Measurements from ENCODE around the gene CLASP2. TPM values are rescaled to one million over a fixed set of nuclear protein-coding genes. Genes with fewer than 3 reads are reported as not detected.

CLASP2 gene
- total RNA-seq, 1 experiment from 2014 or later: 36.5 TPM

GRCh38 chr3:33547101-33547500, 171.0 kb downstream of the CLASP2 start:
- DNase-seq: no peak

DNA sequence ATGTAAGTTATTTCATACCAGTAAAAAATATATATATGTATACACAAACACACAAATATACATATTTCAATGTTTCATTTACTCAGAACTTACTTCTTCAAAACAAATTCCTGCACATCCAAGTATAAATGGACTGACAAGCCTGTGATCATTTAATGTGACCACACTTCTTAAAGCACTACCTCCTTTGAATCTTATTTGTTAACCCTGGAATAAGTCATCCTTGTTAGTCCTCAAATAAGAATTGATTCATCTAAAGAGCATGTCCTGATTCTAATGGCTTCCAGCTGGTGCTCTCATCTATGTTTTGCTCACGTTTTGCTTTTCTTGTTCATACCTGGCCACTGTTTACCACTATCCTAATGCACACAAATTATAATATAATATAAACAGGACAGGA, 173.9 kb downstream of the CLASP2 start:
- no peaks in the 10 kb centered on the region for H3K27me3 ChIP-seq (ENCODE audit: insufficient read depth, low read depth)
- no peaks in the 10 kb centered on the region for H3K9me2 ChIP-seq (ENCODE audit: insufficient read depth)
- DNase-seq: no peak
- H3K4me3 ChIP-seq: no peak overlapping the region
- H3K4me1 ChIP-seq (replicated peaks; ENCODE audit: insufficient read depth): no peaks in the 10 kb centered on the region
- intact Hi-C loops (cut with micrococcal nuclease; ENCODE audit: unreplicated experiment): no loop called here
- TF ChIP-seq, protein P1, sequence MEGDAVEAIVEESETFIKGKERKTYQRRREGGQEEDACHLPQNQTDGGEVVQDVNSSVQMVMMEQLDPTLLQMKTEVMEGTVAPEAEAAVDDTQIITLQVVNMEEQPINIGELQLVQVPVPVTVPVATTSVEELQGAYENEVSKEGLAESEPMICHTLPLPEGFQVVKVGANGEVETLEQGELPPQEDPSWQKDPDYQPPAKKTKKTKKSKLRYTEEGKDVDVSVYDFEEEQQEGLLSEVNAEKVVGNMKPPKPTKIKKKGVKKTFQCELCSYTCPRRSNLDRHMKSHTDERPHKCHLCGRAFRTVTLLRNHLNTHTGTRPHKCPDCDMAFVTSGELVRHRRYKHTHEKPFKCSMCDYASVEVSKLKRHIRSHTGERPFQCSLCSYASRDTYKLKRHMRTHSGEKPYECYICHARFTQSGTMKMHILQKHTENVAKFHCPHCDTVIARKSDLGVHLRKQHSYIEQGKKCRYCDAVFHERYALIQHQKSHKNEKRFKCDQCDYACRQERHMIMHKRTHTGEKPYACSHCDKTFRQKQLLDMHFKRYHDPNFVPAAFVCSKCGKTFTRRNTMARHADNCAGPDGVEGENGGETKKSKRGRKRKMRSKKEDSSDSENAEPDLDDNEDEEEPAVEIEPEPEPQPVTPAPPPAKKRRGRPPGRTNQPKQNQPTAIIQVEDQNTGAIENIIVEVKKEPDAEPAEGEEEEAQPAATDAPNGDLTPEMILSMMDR (conservative IDR thresholded peaks at IDR 0.05): no peak
- TF ChIP-seq EZH2 (IDR thresholded peaks at IDR 0.05; ENCODE audit: low read depth): no peak
- no peaks in the 10 kb centered on the region for H3K79me2 ChIP-seq (ENCODE audit: low read depth)
- H3K4me2 ChIP-seq: no peak overlapping the region
- POLR2A ChIA-PET (ENCODE audit: unreplicated experiment): no interaction called here
- H3K36me3 ChIP-seq (ENCODE audit: low read depth): no peaks in the 10 kb centered on the region
- no peaks in the 10 kb centered on the region for H3F3A ChIP-seq (ENCODE audit: insufficient read depth, low read depth)
- H4K20me1 ChIP-seq (ENCODE audit: insufficient read depth): no peaks in the 10 kb centered on the region
- no peaks in the 10 kb centered on the region for H3K9me3 ChIP-seq (ENCODE audit: insufficient read depth, low read depth)
- no peak overlapping the region for H2AFZ ChIP-seq
- CTCF ChIA-PET: no interaction called here
- BruUV-seq (replicated peaks): no TSS peak
- no peak overlapping the region for H3K27ac ChIP-seq

More at GRCh38 chr3:33547101-33547500, 171.0 kb downstream of the CLASP2 start:
- Histone ChIP-seq H3K4me1 (replicated peaks; ENCODE audit: insufficient read depth) (no peaks in the 10 kb centered on the region), H3F3A (ENCODE audit: insufficient read depth, low read depth) (no peaks in the 10 kb centered on the region), H3K9me2 (ENCODE audit: insufficient read depth) (no peaks in the 10 kb centered on the region), H3K27ac (no peak overlapping the region), H4K20me1 (ENCODE audit: insufficient read depth) (no peaks in the 10 kb centered on the region), H3K4me2 (no peak overlapping the region), H3K9me3 (ENCODE audit: insufficient read depth, low read depth) (no peaks in the 10 kb centered on the region), H2AFZ (no peak overlapping the region), H3K4me3 (no peak overlapping the region), H3K79me2 (ENCODE audit: low read depth) (no peaks in the 10 kb centered on the region), H3K27me3 (ENCODE audit: insufficient read depth, low read depth) (no peaks in the 10 kb centered on the region), H3K36me3 (ENCODE audit: low read depth) (no peaks in the 10 kb centered on the region)
- intact Hi-C loops (cut with micrococcal nuclease; ENCODE audit: unreplicated experiment): no loop called here
- TF ChIP-seq EZH2 (IDR thresholded peaks at IDR 0.05; ENCODE audit: low read depth): no peak
- TF ChIP-seq, protein P1 (conservative IDR thresholded peaks at IDR 0.05): no peak
- no TSS peak for BruUV-seq (replicated peaks)
- ChIA-PET CTCF (no interaction called here), POLR2A (ENCODE audit: unreplicated experiment) (interaction anchor here (0.7 kb wide), 1 partner anchor 92 kb away, joined by 4 read pairs; no protein-coding TSS in a partner anchor)

DNA sequence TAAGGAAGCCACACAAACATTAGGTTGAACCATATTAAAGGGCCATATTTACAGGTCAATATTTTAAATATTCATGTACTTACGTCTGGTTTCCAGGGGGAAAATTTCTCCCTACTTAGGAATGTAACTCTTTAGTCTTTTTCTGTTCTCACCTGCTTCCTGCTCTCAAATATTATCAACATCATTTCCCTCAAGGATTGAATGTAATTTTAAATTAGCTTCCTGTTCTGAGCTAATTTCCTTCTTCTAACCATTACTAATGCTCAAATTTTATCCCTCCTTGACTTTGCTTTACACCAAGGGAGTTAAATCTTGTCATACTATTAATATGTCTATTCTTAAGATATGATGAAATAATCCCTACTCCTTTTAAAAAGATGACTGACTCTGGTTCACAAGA, 174.5 kb downstream of the CLASP2 start:
- ChIA-PET POLR2A (ENCODE audit: unreplicated experiment) (no interaction called here), CTCF (no interaction called here)
- no peaks in the 10 kb centered on the region for H3K36me3 ChIP-seq (ENCODE audit: low read depth)
- no TSS peak for BruUV-seq (replicated peaks)
- no peak for TF ChIP-seq EZH2 (IDR thresholded peaks at IDR 0.05; ENCODE audit: low read depth)
- TF ChIP-seq, protein P1 (conservative IDR thresholded peaks at IDR 0.05): no peak
- no peaks in the 10 kb centered on the region for H3K27me3 ChIP-seq (ENCODE audit: insufficient read depth, low read depth)
- H3K9me2 ChIP-seq (ENCODE audit: insufficient read depth): no peaks in the 10 kb centered on the region
- no peak overlapping the region for H3K4me2 ChIP-seq
- no peaks in the 10 kb centered on the region for H4K20me1 ChIP-seq (ENCODE audit: insufficient read depth)
- H2AFZ ChIP-seq: no peak overlapping the region
- no peaks in the 10 kb centered on the region for H3K79me2 ChIP-seq (ENCODE audit: low read depth)
- intact Hi-C loops (cut with micrococcal nuclease; ENCODE audit: unreplicated experiment): no loop called here
- no peak overlapping the region for H3K4me3 ChIP-seq
- DNase-seq: no peak
- H3K27ac ChIP-seq: no peak overlapping the region
- H3K9me3 ChIP-seq (ENCODE audit: insufficient read depth, low read depth): no peaks in the 10 kb centered on the region
- H3K4me1 ChIP-seq (replicated peaks; ENCODE audit: insufficient read depth): no peaks in the 10 kb centered on the region
- no peaks in the 10 kb centered on the region for H3F3A ChIP-seq (ENCODE audit: insufficient read depth, low read depth)
